Mesendoderm (in vitro differentiated cells): ENCODE results near the gene SOX18.

Experiments used
- DNase-seq: peaks from one replicate; pipeline ENCODE4 v3.0.0; 2013
- H2AK5ac ChIP-seq: 2 replicates; pipeline ENCODE4 v1.6.1; 2013; ENCODE audit warnings: low read length, inconsistent platforms
- H2BK120ac ChIP-seq: 2 replicates; pipeline ENCODE4 v1.6.1; 2013; ENCODE audit warnings: low read depth, mild to moderate bottlenecking, low read length, moderate library complexity, mixed read lengths
- H2BK15ac ChIP-seq: replicated peaks from 2 replicates; pipeline ENCODE4 v1.6.1; 2013; ENCODE audit warnings: low read depth, mild to moderate bottlenecking, moderate library complexity
- H2BK5ac ChIP-seq: 2 replicates; pipeline ENCODE4 v1.6.1; 2013; ENCODE audit warnings: low read length, inconsistent platforms
- H3K18ac ChIP-seq: 2 replicates; pipeline ENCODE4 v1.6.1; 2013; ENCODE audit warnings: mild to moderate bottlenecking, low read length, mixed read lengths
- H3K23ac ChIP-seq: one replicate; pipeline ENCODE4 v1.6.1; 2013; ENCODE audit warnings: low read length
- H3K27ac ChIP-seq: 2 replicates; pipeline ENCODE4 v1.5.1; 2013; ENCODE audit warnings: low read depth, mild to moderate bottlenecking, inconsistent platforms, low read length, moderate library complexity
- H3K27me3 ChIP-seq: 2 replicates; pipeline ENCODE4 v1.6.1; 2013; ENCODE audit warnings: low read length, control low read depth, mild to moderate bottlenecking, inconsistent platforms; ENCODE audit not compliant: insufficient read depth, poor library complexity
- H3K36me3 ChIP-seq: 2 replicates; pipeline ENCODE4 v1.6.1; 2013; ENCODE audit warnings: low read length, inconsistent platforms; ENCODE audit not compliant: control insufficient read depth, insufficient read depth
- H3K4ac ChIP-seq: one replicate; pipeline ENCODE4 v1.6.1; 2013; ENCODE audit warnings: low read depth, mild to moderate bottlenecking, low read length, moderate library complexity
- H3K4me1 ChIP-seq: 2 replicates; pipeline ENCODE4 v1.6.1; 2013; ENCODE audit warnings: low read depth, low read length, inconsistent platforms; ENCODE audit not compliant: control insufficient read depth
- H3K4me2 ChIP-seq: 2 replicates; pipeline ENCODE4 v1.6.1; 2013; ENCODE audit warnings: low read length
- H3K4me3 ChIP-seq: 2 replicates; pipeline ENCODE4 v1.5.1; 2013; ENCODE audit warnings: mild to moderate bottlenecking, low read length
- H3K56ac ChIP-seq: one replicate; pipeline ENCODE4 v1.6.1; 2013; ENCODE audit warnings: low read length
- H3K79me1 ChIP-seq: 2 replicates; pipeline ENCODE4 v1.6.1; 2013; ENCODE audit warnings: low read length, inconsistent platforms
- H3K79me2 ChIP-seq: 2 replicates; pipeline ENCODE4 v1.6.1; 2013; ENCODE audit warnings: mild to moderate bottlenecking, low read length; ENCODE audit not compliant: control insufficient read depth, insufficient read depth
- H3K9ac ChIP-seq: 2 replicates; pipeline ENCODE4 v1.6.1; 2013; ENCODE audit warnings: low read length, inconsistent platforms
- H4K5ac ChIP-seq: one replicate; pipeline ENCODE4 v1.6.1; 2013; ENCODE audit warnings: low read length
- H4K8ac ChIP-seq: one replicate; pipeline ENCODE4 v1.6.1; 2013; ENCODE audit warnings: low read depth, mild to moderate bottlenecking, control low read depth, low read length, moderate library complexity
- WGBS: extraction: QIAGEN DNeasy Blood & Tissue Kit; methylation state at CpG from one replicate; pipeline ENCODE4 v1.1.7; 2013; ENCODE audit warnings: low lambda C conversion rate, missing lambda C conversion rate; ENCODE audit not compliant: insufficient coverage; ENCODE audit errors: extremely low coverage; 5-methylcytosine and 5-hydroxymethylcytosine counted together

The SOX18 gene

GRCh38 chr20:64033981-64034493, 15.4 kb downstream of the SOX18 start:
- H3K27ac ChIP-seq, result no peak overlapping the region
- H3K4me1 ChIP-seq, result peaks cover 2% of the 10 kb centered on the region
- no CpG with 5 or more reads among the region's 11 CpGs for WGBS
- no peak overlapping the region for H4K8ac ChIP-seq
- no peak overlapping the region for H2AK5ac ChIP-seq
- H3K4ac ChIP-seq, result no peak overlapping the region
- H2BK120ac ChIP-seq, result no peak overlapping the region
- no peak overlapping the region for H3K9ac ChIP-seq
- H3K79me2 ChIP-seq, result no peaks in the 10 kb centered on the region
- peaks cover 6% of the 10 kb centered on the region for H3K36me3 ChIP-seq
- H3K4me3 ChIP-seq, result no peak overlapping the region
- no peak overlapping the region for H2BK5ac ChIP-seq
- no peak overlapping the region for H4K5ac ChIP-seq
- no peak overlapping the region for H3K18ac ChIP-seq
- no peak overlapping the region for H3K23ac ChIP-seq
- no peak overlapping the region for H2BK15ac ChIP-seq
- no peak overlapping the region for H3K56ac ChIP-seq
- no peaks in the 10 kb centered on the region for H3K79me1 ChIP-seq
- H3K4me2 ChIP-seq, result no peak overlapping the region
- DNase-seq, result no peak
- H3K27me3 ChIP-seq, result no peaks in the 10 kb centered on the region

- Histone ChIP-seq H3K27ac (no peak overlapping the region), H3K56ac (no peak overlapping the region), H3K4me2 (no peak overlapping the region), H2BK120ac (no peak overlapping the region), H2BK5ac (no peak overlapping the region), H2BK15ac (no peak overlapping the region), H3K23ac (no peak overlapping the region), H4K5ac (no peak overlapping the region), H3K27me3 (no peaks in the 10 kb centered on the region), H3K36me3 (peaks cover 6% of the 10 kb centered on the region), H3K4ac (no peak overlapping the region), H2AK5ac (no peak overlapping the region), H3K9ac (no peak overlapping the region), H3K4me3 (no peak overlapping the region), H3K79me2 (no peaks in the 10 kb centered on the region), H3K4me1 (peaks cover 2% of the 10 kb centered on the region), H3K79me1 (no peaks in the 10 kb centered on the region), H4K8ac (no peak overlapping the region), H3K18ac (no peak overlapping the region)
- no peak for DNase-seq
- WGBS, result no CpG with 5 or more reads among the region's 31 CpGs
Measured at GRCh38 chr20:64032706-64033624, 16.5 kb downstream of the SOX18 start.

DNA sequence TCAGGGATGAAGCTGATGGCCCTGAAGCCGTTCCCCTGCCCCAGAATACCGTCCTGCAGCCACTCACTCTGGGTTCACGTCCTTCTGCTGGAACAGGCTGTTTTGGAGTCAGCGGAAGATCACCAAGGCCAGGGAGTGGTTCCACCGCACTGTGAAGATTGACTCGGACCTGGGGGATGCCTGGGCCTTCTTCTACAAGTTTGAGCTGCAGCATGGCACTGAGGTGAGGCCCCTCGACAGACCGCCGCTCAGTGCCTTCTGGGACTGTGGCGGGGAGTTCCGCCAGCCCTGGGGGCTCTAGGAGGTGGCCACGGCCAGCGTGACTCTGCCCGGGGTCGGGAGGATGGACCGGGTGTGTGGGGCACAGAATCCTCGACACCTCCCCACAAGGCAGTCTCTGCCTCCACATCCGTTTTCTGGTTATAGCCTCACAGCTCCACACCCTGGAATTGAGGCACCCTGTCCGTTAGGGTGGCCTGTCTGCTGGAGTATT, 17.6 kb downstream of the SOX18 start:
- no peak overlapping the region for H3K4me3 ChIP-seq
- no peak for DNase-seq
- H2BK15ac ChIP-seq, result no peak overlapping the region
- peaks cover 2% of the 10 kb centered on the region for H3K4me1 ChIP-seq
- H3K27ac ChIP-seq, result no peak overlapping the region
- no peaks in the 10 kb centered on the region for H3K79me1 ChIP-seq
- H2AK5ac ChIP-seq, result no peak overlapping the region
- WGBS, result no CpG with 5 or more reads among the region's 19 CpGs
- H3K9ac ChIP-seq, result no peak overlapping the region
- H3K27me3 ChIP-seq, result no peaks in the 10 kb centered on the region
- H3K36me3 ChIP-seq, result peaks cover 10% of the 10 kb centered on the region
- no peak overlapping the region for H2BK120ac ChIP-seq
- H3K18ac ChIP-seq, result no peak overlapping the region
- no peak overlapping the region for H3K23ac ChIP-seq
- no peak overlapping the region for H3K56ac ChIP-seq
- no peak overlapping the region for H2BK5ac ChIP-seq
- H3K79me2 ChIP-seq, result no peaks in the 10 kb centered on the region
- H4K8ac ChIP-seq, result no peak overlapping the region
- H3K4me2 ChIP-seq, result no peak overlapping the region
- H4K5ac ChIP-seq, result no peak overlapping the region
- H3K4ac ChIP-seq, result no peak overlapping the region

GRCh38 chr20:64030371-64031134, 18.9 kb downstream of the SOX18 start:
- H4K5ac ChIP-seq, result no peak overlapping the region
- no peaks in the 10 kb centered on the region for H3K27me3 ChIP-seq
- H3K9ac ChIP-seq, result no peak overlapping the region
- H3K79me2 ChIP-seq, result no peaks in the 10 kb centered on the region
- no CpG with 5 or more reads among the region's 20 CpGs for WGBS
- no peak overlapping the region for H3K4me2 ChIP-seq
- no peak overlapping the region for H2BK5ac ChIP-seq
- H3K27ac ChIP-seq, result no peak overlapping the region
- no peaks in the 10 kb centered on the region for H3K79me1 ChIP-seq
- H3K4me3 ChIP-seq, result no peak overlapping the region
- no peak overlapping the region for H3K18ac ChIP-seq
- H4K8ac ChIP-seq, result no peak overlapping the region
- no peak overlapping the region for H3K56ac ChIP-seq
- no peaks in the 10 kb centered on the region for H3K4me1 ChIP-seq
- H2BK120ac ChIP-seq, result no peak overlapping the region
- H3K4ac ChIP-seq, result no peak overlapping the region
- H2AK5ac ChIP-seq, result no peak overlapping the region
- no peak overlapping the region for H3K23ac ChIP-seq
- DNase-seq, result no peak
- H3K36me3 ChIP-seq, result peaks cover 15% of the 10 kb centered on the region
- no peak overlapping the region for H2BK15ac ChIP-seq

DNA sequence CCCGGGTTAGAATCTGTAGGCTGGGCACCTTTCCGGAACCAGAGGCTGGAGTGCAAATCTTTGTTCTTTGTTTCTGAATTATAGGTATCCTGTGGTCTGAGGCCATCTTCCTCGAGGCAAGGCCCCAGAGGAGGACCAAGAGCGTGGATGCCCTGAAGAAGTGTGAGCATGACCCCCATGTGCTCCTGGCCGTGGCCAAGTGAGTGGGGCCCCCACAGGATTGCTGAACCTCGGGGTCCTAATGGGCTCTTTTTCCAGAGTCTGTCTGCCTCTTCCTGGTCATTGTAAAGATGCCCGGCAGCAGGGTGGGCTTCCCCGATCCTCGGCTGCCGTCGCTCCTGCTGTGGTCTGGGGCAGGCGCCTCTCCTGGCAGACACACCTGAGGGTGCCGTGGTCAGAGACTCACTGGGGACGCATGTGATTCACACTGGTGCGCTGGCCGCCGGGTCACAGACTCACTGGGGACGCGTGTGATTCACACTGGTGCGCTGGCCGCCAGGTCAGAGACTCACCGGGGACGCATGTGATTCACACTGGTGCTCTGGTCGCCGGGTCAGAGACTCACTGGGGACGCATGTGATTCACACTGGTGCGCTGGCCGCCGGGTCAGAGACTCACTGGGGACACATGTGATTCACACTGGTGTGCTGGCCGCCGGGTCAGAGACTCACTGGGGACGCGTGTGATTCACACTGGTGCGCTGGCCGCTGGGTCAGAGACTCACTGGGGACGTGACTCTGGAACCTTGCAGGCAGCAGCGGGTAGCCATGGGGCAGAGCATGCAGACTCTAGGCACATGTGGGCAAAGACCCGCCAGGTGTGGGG, 19.9 kb downstream of the SOX18 start:
- peaks cover 18% of the 10 kb centered on the region for H3K36me3 ChIP-seq
- WGBS, result no CpG with 5 or more reads among the region's 38 CpGs
- no peak for DNase-seq

More for the DNA sequence above, 19.9 kb downstream of the SOX18 start:
- H3K4me1 ChIP-seq, result no peaks in the 10 kb centered on the region
- H3K4me3 ChIP-seq, result no peak overlapping the region
- H2BK120ac ChIP-seq, result no peak overlapping the region
- no peak overlapping the region for H4K8ac ChIP-seq
- no peak overlapping the region for H3K18ac ChIP-seq
- no peaks in the 10 kb centered on the region for H3K27me3 ChIP-seq
- H3K4me2 ChIP-seq, result no peak overlapping the region
- no peak overlapping the region for H2BK15ac ChIP-seq
- H2AK5ac ChIP-seq, result no peak overlapping the region
- H3K23ac ChIP-seq, result no peak overlapping the region
- no peaks in the 10 kb centered on the region for H3K79me2 ChIP-seq
- no peak overlapping the region for H4K5ac ChIP-seq
- no peak overlapping the region for H3K4ac ChIP-seq
- no peak overlapping the region for H2BK5ac ChIP-seq
- no peaks in the 10 kb centered on the region for H3K79me1 ChIP-seq
- no peak overlapping the region for H3K27ac ChIP-seq
- no peak overlapping the region for H3K9ac ChIP-seq
- H3K56ac ChIP-seq, result no peak overlapping the region
